ENCODE results near the gene FOLR1.
"Not testable (repeated sequence)": the region's sequence is repeated elsewhere in the genome, so short reads cannot be mapped to it uniquely, and the experiment has no call there.

Gene FOLR1

GRCh38 chr11:72172043-72172442 lies 19.9 kb upstream of the FOLR1 start:
- H3K4me1 ChIP-seq (ENCODE audit: control insufficient read depth, low read length); H4K20me1 ChIP-seq (ENCODE audit: control insufficient read depth, insufficient read depth, low read depth, low read length); H3K4me2 ChIP-seq (ENCODE audit: low read length); H3K9me2 ChIP-seq (replicated peaks; ENCODE audit: control insufficient read depth, low read length); H3K27ac ChIP-seq (ENCODE audit: low read depth, low read length); H3K36me3 ChIP-seq (ENCODE audit: control insufficient read depth, low read length); H3K27me3 ChIP-seq (ENCODE audit: control insufficient read depth, low read length); H3F3A ChIP-seq (ENCODE audit: control insufficient read depth, insufficient read depth); H3K4me3 ChIP-seq (ENCODE audit: low read length); H3K79me2 ChIP-seq (ENCODE audit: control insufficient read depth, low read length); H3K9me3 ChIP-seq (ENCODE audit: control insufficient read depth, insufficient read depth, low read length): not testable (repeated sequence)

- H3K27me3 ChIP-seq (ENCODE audit: control insufficient read depth, low read length) = 0 out of 2 replicates have a peak, but pooled peaks cover 5% of the 10 kb centered on the region
- H3K4me3 ChIP-seq (ENCODE audit: low read length) = no peak overlapping the region
- no peaks in the 10 kb centered on the region for H3F3A ChIP-seq (ENCODE audit: control insufficient read depth, insufficient read depth)
- H3K4me1 ChIP-seq (ENCODE audit: control insufficient read depth, low read length) = no peaks in the 10 kb centered on the region
- TF ChIP-seq, protein P1, sequence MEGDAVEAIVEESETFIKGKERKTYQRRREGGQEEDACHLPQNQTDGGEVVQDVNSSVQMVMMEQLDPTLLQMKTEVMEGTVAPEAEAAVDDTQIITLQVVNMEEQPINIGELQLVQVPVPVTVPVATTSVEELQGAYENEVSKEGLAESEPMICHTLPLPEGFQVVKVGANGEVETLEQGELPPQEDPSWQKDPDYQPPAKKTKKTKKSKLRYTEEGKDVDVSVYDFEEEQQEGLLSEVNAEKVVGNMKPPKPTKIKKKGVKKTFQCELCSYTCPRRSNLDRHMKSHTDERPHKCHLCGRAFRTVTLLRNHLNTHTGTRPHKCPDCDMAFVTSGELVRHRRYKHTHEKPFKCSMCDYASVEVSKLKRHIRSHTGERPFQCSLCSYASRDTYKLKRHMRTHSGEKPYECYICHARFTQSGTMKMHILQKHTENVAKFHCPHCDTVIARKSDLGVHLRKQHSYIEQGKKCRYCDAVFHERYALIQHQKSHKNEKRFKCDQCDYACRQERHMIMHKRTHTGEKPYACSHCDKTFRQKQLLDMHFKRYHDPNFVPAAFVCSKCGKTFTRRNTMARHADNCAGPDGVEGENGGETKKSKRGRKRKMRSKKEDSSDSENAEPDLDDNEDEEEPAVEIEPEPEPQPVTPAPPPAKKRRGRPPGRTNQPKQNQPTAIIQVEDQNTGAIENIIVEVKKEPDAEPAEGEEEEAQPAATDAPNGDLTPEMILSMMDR (IDR thresholded peaks at IDR 0.05; ENCODE audit: low read depth, low read length, poor library complexity, severe bottlenecking) = no peak
- TF ChIP-seq EZH2phosphoT487 (IDR thresholded peaks at IDR 0.05; ENCODE audit: borderline replicate concordance, low read length) = no peak
- no peaks in the 10 kb centered on the region for H3K9me2 ChIP-seq (replicated peaks; ENCODE audit: control insufficient read depth, low read length)
- no peaks in the 10 kb centered on the region for H3K36me3 ChIP-seq (ENCODE audit: control insufficient read depth, low read length)
- H4K20me1 ChIP-seq (ENCODE audit: control insufficient read depth, insufficient read depth, low read depth, low read length) = no peaks in the 10 kb centered on the region
- no peaks in the 10 kb centered on the region for H3K79me2 ChIP-seq (ENCODE audit: control insufficient read depth, low read length)
- no peak overlapping the region for H3K4me2 ChIP-seq (ENCODE audit: low read length)
- no peak overlapping the region for H3K27ac ChIP-seq (ENCODE audit: low read depth, low read length)
- H3K9me3 ChIP-seq (ENCODE audit: control insufficient read depth, insufficient read depth, low read length) = no peaks in the 10 kb centered on the region
Observed at GRCh38 chr11:72173291-72173690, 18.6 kb upstream of the FOLR1 start.

GRCh38 chr11:72174302-72175070 lies 17.5 kb upstream of the FOLR1 start:
- Histone ChIP-seq H3K36me3 (ENCODE audit: control insufficient read depth, low read length) (no peaks in the 10 kb centered on the region), H3K79me2 (ENCODE audit: control insufficient read depth, low read length) (no peaks in the 10 kb centered on the region), H3K4me1 (ENCODE audit: control insufficient read depth, low read length) (no peaks in the 10 kb centered on the region), H3K27me3 (ENCODE audit: control insufficient read depth, low read length) (peaks cover 5% of the 10 kb centered on the region; the same call in 1 of the 2 replicates), H3K9me2 (replicated peaks; ENCODE audit: control insufficient read depth, low read length) (no peaks in the 10 kb centered on the region), H3K4me3 (ENCODE audit: low read length) (no peak overlapping the region), H3K27ac (ENCODE audit: low read depth, low read length) (no peak overlapping the region), H3K4me2 (ENCODE audit: low read length) (no peak overlapping the region), H3F3A (ENCODE audit: control insufficient read depth, insufficient read depth) (no peaks in the 10 kb centered on the region), H3K9me3 (ENCODE audit: control insufficient read depth, insufficient read depth, low read length) (no peaks in the 10 kb centered on the region), H4K20me1 (ENCODE audit: control insufficient read depth, insufficient read depth, low read depth, low read length) (no peaks in the 10 kb centered on the region)
- TF ChIP-seq, protein P1 (IDR thresholded peaks at IDR 0.05; ENCODE audit: low read depth, low read length, poor library complexity, severe bottlenecking) = no peak
- no peak for TF ChIP-seq EZH2phosphoT487 (IDR thresholded peaks at IDR 0.05; ENCODE audit: borderline replicate concordance, low read length)

DNA sequence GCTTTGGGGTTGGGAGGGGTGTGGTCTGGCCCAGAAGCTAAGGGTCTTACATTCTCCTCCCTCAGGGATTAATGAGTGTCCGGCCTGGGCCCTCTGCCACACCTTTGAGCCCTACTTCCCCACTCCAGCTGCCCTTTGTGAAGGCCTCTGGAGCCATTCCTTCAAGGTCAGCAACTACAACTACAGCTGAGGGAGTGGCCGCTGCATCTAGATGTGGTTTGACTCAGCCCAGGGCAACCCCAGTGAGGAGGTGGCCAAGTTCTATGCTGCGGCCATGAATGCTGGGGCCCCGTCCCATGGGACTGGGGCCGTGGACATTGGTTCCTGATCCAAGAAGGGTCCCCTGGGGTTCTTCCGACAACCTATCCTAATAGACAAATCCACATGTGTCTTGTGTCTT lies 14.3 kb upstream of the FOLR1 start:
- H3K4me1 ChIP-seq (ENCODE audit: control insufficient read depth, low read length) = no peaks in the 10 kb centered on the region
- no peaks in the 10 kb centered on the region for H3K36me3 ChIP-seq (ENCODE audit: control insufficient read depth, low read length)
- no peak overlapping the region for H3K4me3 ChIP-seq (ENCODE audit: low read length)
- H3K4me2 ChIP-seq (ENCODE audit: low read length) = no peak overlapping the region
- no peaks in the 10 kb centered on the region for H3F3A ChIP-seq (ENCODE audit: control insufficient read depth, insufficient read depth)
- H4K20me1 ChIP-seq (ENCODE audit: control insufficient read depth, insufficient read depth, low read depth, low read length) = no peaks in the 10 kb centered on the region
- no peaks in the 10 kb centered on the region for H3K9me2 ChIP-seq (replicated peaks; ENCODE audit: control insufficient read depth, low read length)
- no peaks in the 10 kb centered on the region for H3K9me3 ChIP-seq (ENCODE audit: control insufficient read depth, insufficient read depth, low read length)
- no peaks in the 10 kb centered on the region for H3K79me2 ChIP-seq (ENCODE audit: control insufficient read depth, low read length)
- TF ChIP-seq EZH2phosphoT487 (IDR thresholded peaks at IDR 0.05; ENCODE audit: borderline replicate concordance, low read length) = no peak
- TF ChIP-seq, protein P1 (IDR thresholded peaks at IDR 0.05; ENCODE audit: low read depth, low read length, poor library complexity, severe bottlenecking) = no peak
- no peak overlapping the region for H3K27ac ChIP-seq (ENCODE audit: low read depth, low read length)
- peaks cover 17% of the 10 kb centered on the region for H3K27me3 ChIP-seq (ENCODE audit: control insufficient read depth, low read length)

Measured in DOHH2 (cell line).